Adrenal gland (tissue), 12 donors: ENCODE data around the gene S100A8. TPM values are rescaled to one million over a fixed set of nuclear protein-coding genes. Genes with fewer than 3 reads are reported as not detected.

Experiments
- DNase-seq, 7 donors: peaks; one replicate each; pipeline ENCODE4 v3.0.0-alpha.2; 2019 to 2020
- H3K27ac ChIP-seq, 5 donors: fragments of 200-600 bp; sonication (generic) in 4 of 5; 1 replicate in 3 of 5; 2 replicates in 2 of 5; pipeline versions ENCODE4 v1.5.1 to v1.8.0; 2016 to 2020; ENCODE audit warnings: mild to moderate bottlenecking in 1 of 5
- H3K27me3 ChIP-seq: fragments of 200-600 bp; 2 replicates; pipeline ENCODE4 v1.8.0; 2021
- H3K36me3 ChIP-seq, 2 donors: fragments of 200-600 bp; replicated peaks in 1 of 2; 1 replicate in 1 of 2; 2 replicates in 1 of 2; pipeline versions ENCODE4 v1.5.1 to v1.8.0; 2018 to 2022
- H3K4me1 ChIP-seq, 2 donors: fragments of 200-600 bp; replicated peaks in 1 of 2; 1 replicate in 1 of 2; 2 replicates in 1 of 2; pipeline versions ENCODE4 v1.5.1 to v1.8.0; 2018 to 2021
- H3K4me3 ChIP-seq, 4 donors: fragments of 200-600 bp; sonication (generic) in 3 of 4; one replicate each; pipeline ENCODE4 v1.5.1; 2016 to 2018
- H3K9me3 ChIP-seq, 3 donors: fragments of 200-600 bp; sonication (generic) in 1 of 3; replicated peaks in 1 of 3; 1 replicate in 2 of 3; 2 replicates in 1 of 3; pipeline versions ENCODE4 v1.5.1 to v1.8.0; 2016 to 2021
- POLR2A ChIP-seq, 2 donors: fragments of 450-650 bp; IDR thresholded peaks; one replicate each; pipeline ENCODE4 v1.6.1; 2017; ENCODE audit warnings: antibody characterized with exemption in 2 of 2, mild to moderate bottlenecking in 2 of 2, moderate library complexity in 1 of 2
- WGBS, 4 donors: extraction: QIAGEN DNeasy Blood & Tissue Kit in 2 of 4; methylation state at CpG; one replicate each; pipeline versions ENCODE4 v1.1.5 to v1.1.7; 2013 to 2017; 5-methylcytosine and 5-hydroxymethylcytosine counted together
- intact Hi-C, 2 donors: fragments of 100-400 bp; cut with DNase I; formaldehyde crosslinking; loops; one replicate each; pipeline versions ENCODE4 v1.14.1 to v1.15.0; 2022 to 2023
- polyA plus RNA-seq, 3 donors: library from polyadenylated mRNA; stranded (reverse); fragments of 200-250 nt in 2 of 3; fragments of 350-450 nt in 1 of 3; fragmentation: Illumina TruSeq in 1 of 3; extraction: RNeasy Lipid Tissue Mini Kit (QIAGEN cat#74804) in 1 of 3; gene quantifications; one replicate each; pipeline ENCODE4 v1.2.3, GENCODE V29; 2013 to 2014
- total RNA-seq, 9 donors: library from RNA; depleted of rRNA in 4 of 9; stranded (reverse); fragments of >200 nt in 4 of 9; fragments of 120-200 nt in 1 of 9; fragmentation: NEBNext Ultra II Directional in 1 of 9; extraction: Animal tissue kit (Norgen Biotek cat#: 25700) in 1 of 9; gene quantifications; one replicate each; pipeline versions ENCODE4 v1.1.0 to v1.2.4, GENCODE V29; 2013 to 2023
- TF ChIP-seq, protein P1 (sequence below), 6 experiments: fragments of 450-650 bp in 4 of 6; fragments of 200-600 bp in 2 of 6; sonication (generic) in 1 of 6; IDR thresholded peaks; 1 replicate in 5 of 6; 2 replicates in 1 of 6; pipeline versions ENCODE4 v1.5.1 to v1.8.0; 2016 to 2021; ENCODE audit warnings: antibody characterized with exemption in 6 of 6, mild to moderate bottlenecking in 2 of 6, moderate library complexity in 1 of 6
- donor health status: healthy with polysubstance abuse.
- donor health status: Bipolar disorder and iron deficiency.
- donor health status: DM: yes; HTN: yes; CAD: no.
- donor health status: DM: no; HTN: no; CAD: no.
- donor health status: DM: no; HTN: no; CAD: no.
- donor health status: DM: yes; HTN: yes; CAD: no.

Gene S100A8
- total and polyA plus RNA-seq, 12 donors: 3.4 to 257 (median 58.0) TPM

DNA sequence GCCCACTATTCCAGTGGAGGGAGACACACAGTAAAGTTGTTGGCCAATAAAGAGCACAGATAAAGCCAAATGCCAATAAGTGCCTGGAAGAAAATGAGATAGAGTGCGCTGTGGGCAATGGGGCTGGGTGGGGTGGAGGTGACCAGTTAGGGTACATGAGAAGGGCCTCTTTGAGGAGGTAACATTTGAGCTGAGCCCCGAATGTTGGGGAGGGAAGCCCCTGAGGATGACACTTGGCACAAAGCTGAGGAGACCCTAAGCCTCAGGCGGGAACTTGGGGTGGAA is 32.2 kb downstream of the S100A8 start:
- peak in 2 of 7 donors; percentile 7 to 20 for DNase-seq
- H3K36me3 ChIP-seq: no peaks in the 10 kb centered on the region
- no peak for TF ChIP-seq POLR2A (IDR thresholded peaks at IDR 0.05)
- TF ChIP-seq, protein P1, sequence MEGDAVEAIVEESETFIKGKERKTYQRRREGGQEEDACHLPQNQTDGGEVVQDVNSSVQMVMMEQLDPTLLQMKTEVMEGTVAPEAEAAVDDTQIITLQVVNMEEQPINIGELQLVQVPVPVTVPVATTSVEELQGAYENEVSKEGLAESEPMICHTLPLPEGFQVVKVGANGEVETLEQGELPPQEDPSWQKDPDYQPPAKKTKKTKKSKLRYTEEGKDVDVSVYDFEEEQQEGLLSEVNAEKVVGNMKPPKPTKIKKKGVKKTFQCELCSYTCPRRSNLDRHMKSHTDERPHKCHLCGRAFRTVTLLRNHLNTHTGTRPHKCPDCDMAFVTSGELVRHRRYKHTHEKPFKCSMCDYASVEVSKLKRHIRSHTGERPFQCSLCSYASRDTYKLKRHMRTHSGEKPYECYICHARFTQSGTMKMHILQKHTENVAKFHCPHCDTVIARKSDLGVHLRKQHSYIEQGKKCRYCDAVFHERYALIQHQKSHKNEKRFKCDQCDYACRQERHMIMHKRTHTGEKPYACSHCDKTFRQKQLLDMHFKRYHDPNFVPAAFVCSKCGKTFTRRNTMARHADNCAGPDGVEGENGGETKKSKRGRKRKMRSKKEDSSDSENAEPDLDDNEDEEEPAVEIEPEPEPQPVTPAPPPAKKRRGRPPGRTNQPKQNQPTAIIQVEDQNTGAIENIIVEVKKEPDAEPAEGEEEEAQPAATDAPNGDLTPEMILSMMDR (IDR thresholded peaks at IDR 0.05): no peak
- no peaks in the 10 kb centered on the region for H3K9me3 ChIP-seq
- intact Hi-C loops: no loop called here
- peaks cover 1% of the 10 kb centered on the region for H3K27me3 ChIP-seq
- H3K27ac ChIP-seq: peak overlapping the region in 3 of 5 donors; percentile 19 to 82 (median 56)
- 89% methylated on average over 3 of the region's 3 CpGs for WGBS, 4 donors
- H3K4me1 ChIP-seq: no peaks in the 10 kb centered on the region
- H3K4me3 ChIP-seq: peak overlapping the region in 1 of 4 donors; percentile 36

DNA sequence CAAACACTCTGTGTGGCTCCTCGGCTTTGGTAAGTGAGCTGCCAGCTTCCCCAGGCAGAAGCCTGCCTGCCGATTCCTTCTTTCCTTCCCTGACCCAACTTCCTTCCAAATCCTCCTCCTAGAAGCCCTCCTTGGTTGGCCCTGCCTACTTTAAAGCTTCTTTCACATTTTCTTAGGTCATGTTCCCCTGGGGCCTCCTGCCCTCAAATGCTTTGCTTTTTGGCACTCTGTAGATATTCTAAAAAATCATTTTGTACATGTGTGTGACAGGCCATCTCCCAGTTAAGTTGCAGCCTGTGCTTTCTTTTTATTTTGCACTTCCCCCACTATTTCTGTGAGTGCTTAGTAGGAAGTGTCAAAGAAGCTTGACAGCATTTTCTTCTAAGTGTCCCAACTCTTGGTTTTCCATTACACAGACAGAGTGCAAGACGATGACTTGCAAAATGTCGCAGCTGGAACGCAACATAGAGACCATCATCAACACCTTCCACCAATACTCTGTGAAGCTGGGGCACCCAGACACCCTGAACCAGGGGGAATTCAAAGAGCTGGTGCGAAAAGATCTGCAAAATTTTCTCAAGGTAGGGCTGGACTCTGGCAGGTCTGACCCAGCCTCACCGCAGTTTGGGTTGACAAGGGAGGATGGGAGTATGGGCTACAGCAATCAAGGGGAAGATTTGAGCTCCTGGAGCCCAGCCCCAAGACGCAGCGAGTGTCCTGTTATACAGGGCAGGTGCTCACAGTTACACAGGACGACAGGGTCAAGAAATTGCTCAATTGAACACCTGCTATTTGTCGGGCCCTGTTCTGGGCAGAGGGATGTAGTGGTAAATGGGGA is 32.8 kb downstream of the S100A8 start, which contains the start of gene S100A9:
TSS of gene S100A9 (plus strand) at position 2 of the 838 bp plus-strand sequence. CDS start at position 432, 430 bp downstream.
- intact Hi-C loops: no loop called here
- WGBS, 4 donors: 75 to 79% (median 77%) methylated on average over 11 of the region's 11 CpGs
- peak within 1 kb of the TSS in 4 of 5 donors; percentile 19 to 82 (median 42) for H3K27ac ChIP-seq
- H3K4me1 ChIP-seq: no peaks in the 10 kb centered on the region
- no peaks in the 10 kb centered on the region for H3K9me3 ChIP-seq
- no peaks in the 10 kb centered on the region for H3K36me3 ChIP-seq
- H3K27me3 ChIP-seq: peaks cover 2% of the 10 kb centered on the region
- TF ChIP-seq, protein P1 (IDR thresholded peaks at IDR 0.05): peak in 1 of 6 experiments; percentile 0
- peak in 1 of 2 donors; percentile 27 for TF ChIP-seq POLR2A (IDR thresholded peaks at IDR 0.05)
- H3K4me3 ChIP-seq: peak within 1 kb of the TSS in 1 of 4 donors; percentile 36
- peak in 2 of 7 donors; percentile 5 to 42 for DNase-seq

DNA sequence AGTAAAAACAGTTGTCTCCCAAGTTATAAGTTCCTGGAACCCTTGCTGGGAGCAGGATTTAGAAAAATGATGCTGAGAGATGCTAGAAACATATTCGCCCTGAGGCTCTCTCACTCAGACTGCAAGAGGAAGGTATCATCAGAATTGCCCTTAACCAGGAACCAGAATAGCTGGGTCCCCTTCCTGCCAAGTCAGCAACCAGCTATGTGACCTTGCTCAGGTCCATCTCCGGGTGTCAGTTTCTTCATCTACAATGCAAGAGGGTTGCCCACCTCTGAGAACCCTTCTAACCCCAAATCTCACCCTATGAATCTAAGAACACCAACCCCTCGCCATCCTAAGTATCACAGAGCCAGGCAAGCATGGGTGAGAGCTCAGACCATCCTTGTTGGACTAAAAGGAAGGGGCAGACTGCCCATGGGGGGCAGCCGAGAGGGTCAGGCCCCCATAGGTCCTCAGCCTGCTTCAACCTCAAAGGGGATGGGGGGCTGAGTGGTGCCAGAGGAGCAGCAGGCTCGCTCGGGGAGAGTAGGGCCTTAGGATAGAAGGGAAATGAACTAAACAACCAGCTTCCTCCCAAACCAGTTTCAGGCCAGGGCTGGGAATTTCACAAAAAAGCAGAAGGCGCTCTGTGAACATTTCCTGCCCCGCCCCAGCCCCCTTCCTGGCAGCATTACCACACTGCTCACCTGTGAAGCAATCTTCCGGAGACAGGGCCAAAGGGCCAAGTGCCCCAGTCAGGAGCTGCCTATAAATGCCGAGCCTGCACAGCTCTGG is 33.6 kb downstream of the S100A8 start:
- Histone ChIP-seq H3K27ac (peak overlapping the region in 3 of 5 donors; percentile 28 to 82 (median 56)), H3K4me3 (no peak overlapping the region), H3K4me1 (no peaks in the 10 kb centered on the region), H3K9me3 (no peaks in the 10 kb centered on the region), H3K36me3 (no peaks in the 10 kb centered on the region), H3K27me3 (peaks cover 2% of the 10 kb centered on the region)
- WGBS, 4 donors: 43 to 73% (median 61%) methylated on average over 8 to 10 of the region's 10 CpGs
- TF ChIP-seq, protein P1 (IDR thresholded peaks at IDR 0.05): no peak
- TF ChIP-seq POLR2A (IDR thresholded peaks at IDR 0.05): no peak
- intact Hi-C loops: no loop called here
- peak; percentile 7 to 80 (median 63) for DNase-seq

DNA sequence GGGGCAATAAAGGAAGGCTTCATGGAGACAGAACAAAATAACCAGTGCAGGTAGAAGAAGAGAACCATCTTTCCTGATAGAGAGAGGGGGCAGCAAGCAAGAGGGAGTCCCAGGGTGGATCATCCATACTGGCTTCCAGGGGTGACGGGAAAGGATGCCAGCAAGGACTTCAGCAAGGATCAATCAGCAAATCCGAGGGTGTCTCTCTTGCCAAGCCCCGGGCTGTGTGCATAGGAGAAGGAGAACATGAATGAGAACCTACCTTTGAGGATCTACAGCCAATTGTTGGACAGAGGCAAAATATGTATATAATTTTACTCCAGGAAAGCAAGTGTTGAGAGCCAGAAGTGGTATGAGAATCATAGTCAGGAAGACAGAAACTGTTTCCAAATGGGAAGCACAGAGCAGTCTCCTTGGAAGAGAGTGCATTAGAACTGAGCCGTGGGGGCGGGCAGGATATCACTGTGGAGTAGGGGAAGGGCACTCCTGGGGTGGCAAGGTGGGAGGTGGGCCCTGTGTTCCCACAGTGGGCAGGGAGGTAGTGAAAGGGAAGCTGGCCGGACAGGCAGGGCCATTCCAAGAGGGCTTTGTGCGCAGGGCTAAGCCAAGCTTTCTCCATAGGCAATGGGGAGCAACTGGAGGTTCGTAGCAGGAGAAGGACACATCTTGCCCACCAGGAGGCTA is 34.3 kb downstream of the S100A8 start:
- no peaks in the 10 kb centered on the region for H3K9me3 ChIP-seq
- peaks cover 8% of the 10 kb centered on the region for H3K27me3 ChIP-seq
- intact Hi-C loops: no loop called here
- WGBS, 4 donors: 78 to 85% (median 84%) methylated on average over 8 of the region's 8 CpGs
- H3K4me3 ChIP-seq: no peak overlapping the region
- H3K27ac ChIP-seq: no peak overlapping the region
- H3K4me1 ChIP-seq: no peaks in the 10 kb centered on the region
- TF ChIP-seq, protein P1 (IDR thresholded peaks at IDR 0.05): no peak
- no peak for TF ChIP-seq POLR2A (IDR thresholded peaks at IDR 0.05)
- peak in 2 of 7 donors; percentile 11 to 24 for DNase-seq
- H3K36me3 ChIP-seq: no peaks in the 10 kb centered on the region
